H1 (cell line): Measurements from ENCODE around the gene EGFR. TPM values are rescaled to one million over a fixed set of nuclear protein-coding genes. Genes with fewer than 3 reads are reported as not detected.

Source experiments
- CTCF ChIA-PET: fragments of 300-600 bp; sonication (Branson Sonifier 250); formaldehyde crosslinking; loops from one replicate; lab custom pipeline; 2021; ENCODE audit not compliant: partially characterized antibody; lab: Charles Lee
- POLR2A ChIA-PET: fragments of 300-600 bp; sonication (Branson Sonifier 250); formaldehyde crosslinking; loops from one replicate; lab custom pipeline; 2021; ENCODE audit warnings: inconsistent platforms; ENCODE audit not compliant: partially characterized antibody; lab: Charles Lee
- DNase-seq, 2 experiments: peaks; one replicate each; pipeline versions ENCODE4 v3.0.0 to v3.0.0-alpha.2; 2010 to 2022; ENCODE audit warnings: low spot score in 2 of 2, low read depth in 1 of 2, mixed read lengths in 1 of 2
- FAIRE-seq: peaks from 2 replicates; lab custom pipeline; 2011; peaks lifted over from hg19 to GRCh38; lab: Jason Lieb, UNC
- H2AFZ ChIP-seq: 2 replicates; pipeline ENCODE4 v1.8.1; 2012; ENCODE audit warnings: low read length, inconsistent platforms
- H2AK5ac ChIP-seq: 2 replicates; pipeline ENCODE4 v1.6.1; 2013; ENCODE audit warnings: low read depth, low read length
- H2BK120ac ChIP-seq: replicated peaks from 2 replicates; pipeline ENCODE3; 2013; ENCODE audit warnings: low read depth, low read length, inconsistent platforms
- H2BK12ac ChIP-seq: 2 replicates; pipeline ENCODE4 v1.6.1; 2013; ENCODE audit warnings: low read depth, low read length
- H2BK15ac ChIP-seq: 2 replicates; pipeline ENCODE4 v1.6.1; 2013; ENCODE audit warnings: low read length
- H2BK20ac ChIP-seq: 2 replicates; pipeline ENCODE4 v1.6.1; 2013; ENCODE audit warnings: low read length
- H2BK5ac ChIP-seq: 2 replicates; pipeline ENCODE4 v1.6.1; 2013; ENCODE audit warnings: low read depth, low read length
- H3K14ac ChIP-seq: 2 replicates; pipeline ENCODE4 v1.6.1; 2013; ENCODE audit warnings: inconsistent platforms; ENCODE audit not compliant: insufficient read length
- H3K18ac ChIP-seq: 2 replicates; pipeline ENCODE4 v1.6.1; 2013; ENCODE audit warnings: low read length; ENCODE audit errors: extremely low read depth
- H3K23ac ChIP-seq: 2 replicates; pipeline ENCODE4 v1.6.1; 2013; ENCODE audit warnings: inconsistent platforms; ENCODE audit not compliant: insufficient read length
- H3K23me2 ChIP-seq: 2 replicates; pipeline ENCODE4 v1.6.1; 2013; ENCODE audit warnings: low read depth, low read length
- H3K27ac ChIP-seq: 2 replicates; pipeline ENCODE4 v1.6.1; 2011; ENCODE audit warnings: low read depth, low read length, inconsistent platforms
- H3K27me3 ChIP-seq, 4 experiments: replicated peaks in 1 of 4; 1 replicate in 1 of 4; 2 replicates in 3 of 4; pipeline versions ENCODE4 v1.6.1 to v1.8.1; 2011 to 2013; ENCODE audit warnings: low read length in 3 of 4, mild to moderate bottlenecking in 3 of 4, inconsistent platforms in 2 of 4, mixed read lengths in 2 of 4, moderate library complexity in 1 of 4; ENCODE audit not compliant: control insufficient read depth in 3 of 4, insufficient read depth in 3 of 4; ENCODE audit errors: extremely low read depth in 1 of 4
- H3K36me3 ChIP-seq, 4 experiments: 2 replicates each; pipeline versions ENCODE4 v1.6.1 to v1.8.1; 2011 to 2013; ENCODE audit warnings: mild to moderate bottlenecking in 4 of 4, low read length in 3 of 4, moderate library complexity in 2 of 4, control low read depth in 1 of 4, inconsistent platforms in 1 of 4; ENCODE audit not compliant: insufficient read depth in 4 of 4, control insufficient read depth in 2 of 4
- H3K4ac ChIP-seq: replicated peaks from 2 replicates; pipeline ENCODE3; 2013; ENCODE audit warnings: low read length, low read depth, mixed read lengths, inconsistent platforms; ENCODE audit not compliant: insufficient read length
- H3K4me1 ChIP-seq, 4 experiments: replicated peaks in 1 of 4; 1 replicate in 1 of 4; 2 replicates in 3 of 4; pipeline versions ENCODE4 v1.6.1 to v1.8.1; 2011 to 2013; ENCODE audit warnings: low read length in 3 of 4, inconsistent platforms in 2 of 4, mixed read lengths in 1 of 4; ENCODE audit not compliant: insufficient read depth in 4 of 4, control insufficient read depth in 3 of 4
- H3K4me2 ChIP-seq, 2 experiments: 2 replicates each; pipeline versions ENCODE4 v1.6.1 to v1.8.1; 2011 to 2013; ENCODE audit warnings: low read depth in 2 of 2, low read length in 2 of 2, control low read depth in 1 of 2, inconsistent platforms in 1 of 2, mild to moderate bottlenecking in 1 of 2; ENCODE audit not compliant: insufficient read depth in 1 of 2
- H3K4me3 ChIP-seq, 4 experiments: fragments of 200-600, 300-600 bp in 1 of 4; sonication (generic), shearing (Covaris generic), sonication (Bioruptor Twin) in 1 of 4; 2 replicates each; pipeline versions ENCODE4 v1.5.1 to v1.8.1; 2011 to 2016; ENCODE audit warnings: low read length in 4 of 4, low read depth in 3 of 4, control low read depth in 2 of 4, inconsistent platforms in 2 of 4, mild to moderate bottlenecking in 2 of 4, mixed read lengths in 1 of 4, moderate library complexity in 1 of 4; ENCODE audit not compliant: insufficient read depth in 2 of 4; ENCODE audit errors: extremely low read depth in 1 of 4
- H3K56ac ChIP-seq: replicated peaks from 2 replicates; pipeline ENCODE3; 2013; ENCODE audit warnings: low read depth, mild to moderate bottlenecking, mixed read lengths, low read length, inconsistent platforms; ENCODE audit not compliant: insufficient read length
- H3K79me1 ChIP-seq: 2 replicates; pipeline ENCODE4 v1.6.1; 2013; ENCODE audit warnings: low read depth, low read length, control low read depth
- H3K79me2 ChIP-seq, 2 experiments: 2 replicates each; pipeline versions ENCODE4 v1.6.1 to v1.8.1; 2012 to 2013; ENCODE audit warnings: low read length in 2 of 2, mild to moderate bottlenecking in 2 of 2, inconsistent platforms in 1 of 2; ENCODE audit not compliant: insufficient read depth in 2 of 2, control insufficient read depth in 1 of 2
- H3K9ac ChIP-seq, 4 experiments: replicated peaks in 1 of 4; 1 replicate in 1 of 4; 2 replicates in 3 of 4; pipeline versions ENCODE4 v1.6.1 to v1.8.1; 2011 to 2013; ENCODE audit warnings: low read depth in 3 of 4, low read length in 3 of 4, control low read depth in 2 of 4, mild to moderate bottlenecking in 2 of 4, moderate library complexity in 2 of 4, inconsistent platforms in 1 of 4; ENCODE audit errors: extremely low read depth in 1 of 4
- H3K9me3 ChIP-seq, 2 experiments: 2 replicates each; pipeline versions ENCODE4 v1.6.1 to v1.8.1; 2012 to 2013; ENCODE audit warnings: mild to moderate bottlenecking in 2 of 2, moderate library complexity in 2 of 2, control low read depth in 1 of 2, inconsistent platforms in 1 of 2, low read depth in 1 of 2, low read length in 1 of 2, mixed read lengths in 1 of 2; ENCODE audit not compliant: insufficient read depth in 2 of 2
- H4K20me1 ChIP-seq, 2 experiments: replicated peaks in 1 of 2; 2 replicates each; pipeline versions ENCODE3 to v1.8.1; 2011 to 2013; ENCODE audit warnings: inconsistent platforms in 2 of 2, low read length in 2 of 2, mild to moderate bottlenecking in 1 of 2; ENCODE audit not compliant: insufficient read depth in 2 of 2, control insufficient read depth in 1 of 2
- H4K5ac ChIP-seq: 2 replicates; pipeline ENCODE4 v1.6.1; 2013; ENCODE audit warnings: low read length, low read depth, mixed read lengths, inconsistent platforms; ENCODE audit not compliant: insufficient read length
- H4K8ac ChIP-seq: 2 replicates; pipeline ENCODE4 v1.8.0; 2013; ENCODE audit warnings: mild to moderate bottlenecking, moderate library complexity, low read length, inconsistent platforms; ENCODE audit not compliant: insufficient read depth; ENCODE audit errors: extremely low read depth
- H4K91ac ChIP-seq: replicated peaks from 2 replicates; pipeline ENCODE3; 2013; ENCODE audit warnings: low read length, mixed read lengths, inconsistent platforms; ENCODE audit not compliant: insufficient read length
- FOSL1 ChIP-seq: IDR thresholded peaks from 2 replicates; pipeline ENCODE4 v1.6.1; 2011; ENCODE audit warnings: mild to moderate bottlenecking, low read depth, low read length, moderate library complexity; ENCODE audit not compliant: insufficient read depth
- POLR2A ChIP-seq, 2 experiments: IDR thresholded peaks; 1 replicate in 1 of 2; 2 replicates in 1 of 2; pipeline ENCODE4 v1.6.1; 2011; ENCODE audit warnings: low read depth in 2 of 2, low read length in 2 of 2, mild to moderate bottlenecking in 2 of 2; ENCODE audit errors: control extremely low read depth in 1 of 2
- TAF7 ChIP-seq: optimal IDR thresholded peaks from 2 replicates; pipeline ENCODE3; 2011; ENCODE audit warnings: low read depth, mild to moderate bottlenecking, inconsistent platforms, low read length, moderate library complexity, borderline replicate concordance
- WGBS, 2 experiments: shearing (Covaris generic) in 1 of 2; methylation state at CpG; one replicate each; pipeline versions ENCODE4 v1.1.6 to v1.1.7; 2013 to 2015; ENCODE audit warnings: low lambda C conversion rate in 2 of 2, mixed read lengths in 2 of 2, inconsistent platforms in 1 of 2, low coverage in 1 of 2, missing lambda C conversion rate in 1 of 2; ENCODE audit not compliant: insufficient replicate concordance in 2 of 2, insufficient coverage in 1 of 2, insufficient read length in 1 of 2; ENCODE audit errors: extremely low coverage in 1 of 2, missing lambda C conversion rate in 1 of 2; 5-methylcytosine and 5-hydroxymethylcytosine counted together
- polyA plus RNA-seq, 7 experiments: library from polyadenylated mRNA; depleted of rRNA in 3 of 7; stranded (reverse) in 5 of 7; unstranded in 2 of 7; fragments of >200 nt in 5 of 7; fragments of 200-250 nt in 2 of 7; gene quantifications; 1 replicate in 5 of 7; 2 replicates in 1 of 7; 4 replicates in 1 of 7; pipeline versions ENCODE4 v1.2.1 to v1.2.3, GENCODE V29; 2011 to 2013; ENCODE audit warnings: missing spikeins in 2 of 7, mixed read lengths in 2 of 7
- total RNA-seq: library from RNA; stranded (reverse); fragmentation: NEBNext Ultra II Directional; extraction: Animal tissue kit (Norgen Biotek cat#: 25700); gene quantifications from 2 replicates; pipeline ENCODE4 v1.2.1, GENCODE V29; 2021

The EGFR gene
- total and polyA plus RNA-seq, 2 of the 8 experiments (the other 6 are each of a cell fraction or from before 2014, with no cell fraction given): 1.9 to 5.8 TPM

GRCh38 chr7:55163733-55164132, 144.9 kb downstream of the EGFR start:
- Histone ChIP-seq H2AK5ac (no peak overlapping the region), H3K14ac (no peak overlapping the region), H4K91ac (no peak overlapping the region), H3K27ac (no peak overlapping the region), H2BK15ac (no peak overlapping the region), H3K36me3 (no peaks in the 10 kb centered on the region), H3K27me3 (no peaks in the 10 kb centered on the region), H2BK120ac (no peak overlapping the region), H2BK5ac (no peak overlapping the region), H3K18ac (no peak overlapping the region), H4K5ac (no peak overlapping the region), H3K23ac (no peak overlapping the region), H3K9ac (no peak overlapping the region), H2BK20ac (no peak overlapping the region), H3K79me2 (no peaks in the 10 kb centered on the region), H3K23me2 (peaks cover 6% of the 10 kb centered on the region; the same call in 1 of the 2 replicates), H3K4ac (no peak overlapping the region), H3K79me1 (no peaks in the 10 kb centered on the region), H4K20me1 (peaks cover 0 to 2% of the 10 kb centered on the region in 2 experiments), H3K4me2 (no peak overlapping the region), H3K9me3 (no peaks in the 10 kb centered on the region; a peak in 1 of 4 replicates), H3K56ac (no peak overlapping the region), H3K4me3 (no peak overlapping the region), H2AFZ (no peak overlapping the region), H2BK12ac (no peak overlapping the region), H3K4me1 (no peaks in the 10 kb centered on the region; a peak in 1 of 7 replicates), H4K8ac (no peak overlapping the region)
- FAIRE-seq (no peak), DNase-seq (no peak)
- WGBS, 2 experiments: 91% methylated on average over 11 of the region's 11 CpGs; no CpG with 5 or more reads in 1 of the 2 experiments
- ChIA-PET POLR2A (no interaction called here), CTCF (interaction anchor here (1.7 kb wide), 2 partner anchors 8 to 92 kb away, joined by 4 to 5 read pairs; no protein-coding TSS in a partner anchor)
- TF ChIP-seq POLR2A (IDR thresholded peaks at IDR 0.05; ENCODE audit: control extremely low read depth in 1 of 2, low read depth in 2 of 2, low read length in 2 of 2) (no peak), FOSL1 (no peak), TAF7 (no peak)
